Renal cortical epithelial cell (primary cell): ENCODE results near the gene NXNL1. TPM values are rescaled to one million over a fixed set of nuclear protein-coding genes. Genes with fewer than 3 reads are reported as not detected.

Source experiments
- DNase-seq: peaks from one replicate; pipeline ENCODE4 v3.0.0-alpha.2; 2011; ENCODE audit warnings: low read depth
- total RNA-seq: library from RNA; depleted of rRNA; stranded (reverse); fragments of >200 nt; gene quantifications from 2 replicates; pipeline ENCODE4 v1.2.3, GENCODE V29; 2014

The NXNL1 gene
- total RNA-seq, 1 donor from 2014 or later = not detected

DNA sequence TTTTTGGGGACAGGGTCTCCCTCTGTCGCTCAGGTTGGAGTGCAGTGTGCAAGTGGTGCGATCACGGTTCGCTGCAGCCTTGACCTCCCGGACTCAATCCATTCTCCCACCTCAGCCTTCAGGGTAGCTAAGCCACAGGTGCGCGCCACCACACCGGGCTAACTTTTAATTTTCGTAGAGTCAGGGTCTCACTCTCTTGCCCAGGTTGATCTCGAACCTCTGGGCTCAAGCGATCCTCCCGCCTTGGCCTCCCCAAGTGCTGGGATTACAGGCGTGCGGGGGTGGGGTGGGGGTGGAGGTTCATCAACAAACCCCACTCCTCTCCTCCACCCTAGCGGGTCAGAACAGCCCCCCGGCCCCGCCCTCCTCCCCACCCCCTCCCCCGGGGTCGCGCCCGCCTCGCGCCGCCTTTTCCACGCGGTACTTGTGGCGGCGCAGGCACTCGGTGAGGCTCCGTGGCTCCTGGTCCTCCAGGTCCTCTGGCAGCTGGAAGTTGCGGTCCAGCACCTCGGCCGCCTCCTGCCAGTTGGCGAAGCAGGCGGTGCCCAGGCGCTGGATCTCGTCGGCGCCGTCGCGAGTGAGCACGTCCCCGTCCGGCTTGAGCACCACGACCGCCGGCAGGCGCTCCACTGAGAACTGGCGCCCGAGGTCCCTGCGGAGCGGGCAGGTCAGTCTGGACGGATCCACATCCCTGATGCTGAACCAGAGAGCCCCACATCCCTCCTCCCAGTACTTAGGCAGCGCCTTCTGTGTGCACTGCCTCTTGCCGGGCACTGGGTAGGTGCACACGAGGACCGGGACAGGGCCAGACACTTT lies 5.2 kb downstream of the NXNL1 start:
- no peak for DNase-seq

DNA sequence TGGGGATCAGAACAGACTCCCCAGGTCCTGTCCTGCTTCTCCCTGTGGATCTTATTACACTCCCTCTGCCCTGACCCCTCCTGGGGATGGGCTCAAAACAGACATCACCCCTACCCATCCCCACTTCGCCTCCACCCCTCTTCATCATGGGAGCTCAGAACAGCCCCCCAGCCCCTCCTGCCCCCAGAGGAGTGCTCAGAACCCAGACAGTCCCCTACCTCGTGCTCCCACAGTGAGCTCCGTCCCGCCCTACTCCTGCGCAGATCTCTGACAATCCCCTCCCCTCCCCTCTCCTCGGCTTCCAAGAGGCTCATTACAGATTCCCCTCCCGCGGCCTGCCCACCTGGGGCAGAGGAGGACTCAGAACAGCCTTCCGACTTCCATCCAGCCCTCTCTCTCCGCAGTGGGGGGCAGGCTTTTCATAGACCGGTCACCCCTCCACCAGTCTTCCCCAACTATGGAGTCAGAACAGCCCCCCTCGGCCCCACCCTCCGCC lies 6.1 kb downstream of the NXNL1 start:
- DNase-seq = no peak

DNA sequence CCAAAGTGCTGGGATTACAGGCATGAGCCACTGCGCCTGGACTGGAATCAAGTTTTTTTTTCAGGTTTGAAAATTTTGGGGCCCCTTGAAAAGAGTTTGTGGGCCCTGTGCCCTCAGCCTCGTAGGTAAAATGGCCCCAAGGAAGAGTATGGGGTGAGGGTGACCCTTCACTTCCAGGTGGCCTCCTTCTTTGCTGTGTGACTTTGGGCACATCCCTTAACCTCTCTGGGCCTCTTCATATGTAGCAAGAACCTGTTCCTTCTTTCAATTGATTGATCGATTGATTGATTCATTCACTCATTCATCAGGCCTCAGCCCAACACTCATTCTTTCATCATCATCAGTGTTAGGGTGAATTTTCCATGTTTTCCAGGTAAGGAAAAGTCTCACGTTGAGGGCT lies 8.9 kb downstream of the NXNL1 start:
- DNase-seq = no peak

DNA sequence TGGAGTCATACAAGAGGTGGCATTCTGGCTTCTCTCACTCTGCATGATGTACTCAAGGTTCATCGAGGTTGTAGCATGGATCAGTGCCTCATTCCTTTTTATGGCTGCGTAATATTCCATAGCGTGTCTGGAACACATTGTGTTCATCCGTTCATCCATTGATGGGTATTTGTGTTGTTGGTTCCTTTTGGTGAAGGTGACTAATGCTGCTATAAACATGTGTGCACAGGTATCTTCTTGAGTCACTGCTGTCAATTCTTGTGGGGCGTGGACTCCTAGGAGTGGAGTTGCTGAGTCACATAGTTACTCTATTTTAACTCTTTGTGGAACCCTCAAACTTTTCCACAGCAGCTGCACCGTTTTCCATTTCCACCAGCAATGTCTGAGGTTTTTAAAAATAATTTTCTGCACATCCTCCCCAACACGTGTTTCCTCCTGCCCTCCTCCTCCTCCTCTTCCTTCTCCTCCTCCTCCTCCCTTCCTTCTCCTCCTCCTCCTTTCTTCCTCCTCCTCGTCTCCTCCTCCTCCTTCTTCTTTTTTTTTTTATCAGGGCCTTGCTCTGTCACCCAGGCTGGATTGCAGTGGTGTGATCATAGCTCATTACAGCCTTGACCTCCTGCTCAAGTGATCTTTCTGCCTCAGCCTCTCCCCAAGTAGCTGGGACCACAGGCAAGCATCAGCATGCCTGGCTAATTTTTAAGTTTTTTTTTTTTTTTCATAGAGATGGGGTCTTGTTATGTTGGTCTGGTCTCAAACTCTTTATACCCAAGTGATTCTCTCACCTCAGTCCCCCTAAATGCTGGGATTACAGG lies 10.3 kb downstream of the NXNL1 start:
- peak; percentile 70 for DNase-seq

DNA sequence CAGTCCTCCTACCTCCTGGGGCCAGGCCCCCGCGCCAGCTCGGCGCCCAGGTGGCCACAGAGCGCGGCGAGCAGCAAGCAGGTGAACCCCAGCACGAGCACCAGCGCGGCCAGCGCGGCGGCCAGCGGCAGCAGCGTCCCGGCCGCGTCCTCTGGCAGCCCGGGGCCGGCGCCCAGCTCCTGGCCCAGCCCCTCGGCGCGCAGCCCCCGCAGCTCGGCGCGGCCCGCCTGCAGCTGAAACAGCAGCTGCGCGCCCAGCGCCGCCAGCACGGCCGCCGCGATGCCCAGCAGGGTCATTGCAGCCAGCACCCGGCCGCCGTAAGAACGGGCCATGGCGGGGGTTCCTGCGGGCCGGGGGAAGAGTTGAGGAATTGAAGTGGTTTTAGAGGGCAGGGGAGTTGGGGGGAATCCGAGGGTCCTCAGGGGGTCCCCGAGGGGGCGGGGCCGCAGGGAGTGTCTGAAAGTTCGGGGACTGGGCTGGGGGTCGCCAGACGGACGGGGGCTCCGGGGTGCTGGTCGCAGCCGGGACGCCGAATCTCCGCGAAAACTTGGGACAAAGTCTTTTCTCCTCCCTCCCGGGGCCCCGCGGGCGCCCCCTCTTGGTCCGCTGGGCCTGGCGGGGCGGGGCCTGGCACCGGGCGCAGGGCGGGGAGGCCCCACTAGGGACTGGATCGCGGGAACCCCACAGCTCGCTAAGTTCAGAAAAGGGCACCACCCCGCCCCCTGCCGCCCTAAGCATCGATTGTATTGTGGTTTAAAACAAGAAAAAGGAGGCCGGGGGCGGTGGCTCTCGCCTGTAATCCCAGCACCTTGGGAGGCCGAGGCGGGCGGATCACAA lies 12.4 kb downstream of the NXNL1 start, which contains the start of gene TMEM221:
TSS of gene TMEM221 (minus strand) at position 538 of the 837 bp plus-strand sequence. CDS start at position 332, 206 bp downstream.
- no peak for DNase-seq

DNA sequence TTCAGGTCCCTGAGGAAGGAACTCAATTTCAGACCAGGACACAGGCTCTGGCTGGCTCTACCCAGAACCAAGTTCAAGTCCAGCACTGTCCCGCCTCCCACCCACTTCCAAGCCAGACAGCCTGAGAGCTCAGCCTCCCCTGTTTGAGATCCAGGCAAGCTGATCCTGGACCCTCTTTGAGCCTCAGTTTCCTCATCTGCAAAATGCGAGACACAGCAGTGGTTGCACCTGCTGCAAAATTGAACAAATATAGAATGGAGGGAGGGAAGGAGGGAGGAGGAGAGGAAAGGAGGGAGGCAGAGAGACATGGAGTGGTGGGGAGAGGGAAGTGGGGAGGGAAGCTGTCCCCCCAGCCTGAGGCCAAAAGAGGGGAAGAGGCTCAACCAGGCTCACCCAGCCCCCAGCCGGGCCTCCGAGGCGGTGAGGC lies 13.0 kb downstream of the NXNL1 start:
- DNase-seq = no peak

DNA sequence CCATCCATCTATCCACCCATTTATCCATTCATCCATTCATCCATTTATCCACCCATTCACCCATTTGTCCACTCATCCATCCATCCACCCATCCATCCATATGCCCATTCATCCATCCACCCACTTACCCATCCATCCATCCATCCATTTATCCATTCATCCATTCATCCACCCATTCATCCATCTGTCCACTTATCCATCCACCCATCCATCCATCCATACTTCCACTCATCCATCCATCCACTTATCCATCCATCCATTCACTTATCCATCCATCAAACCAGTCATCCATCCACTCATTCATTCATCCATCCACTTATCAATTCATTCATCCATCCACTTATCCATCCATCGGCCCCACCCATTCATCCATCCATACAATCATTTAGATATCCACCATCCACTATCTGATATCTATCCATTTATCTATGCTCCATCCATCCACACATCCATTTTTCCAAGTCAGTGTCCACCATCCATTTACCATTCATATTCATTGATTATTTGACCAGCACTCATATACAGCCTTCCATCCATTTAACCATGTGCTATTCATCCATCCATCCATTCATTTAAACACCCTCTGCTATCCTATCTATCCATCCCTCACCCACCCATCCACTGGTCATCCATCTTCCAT lies 15.1 kb downstream of the NXNL1 start:
- no peak for DNase-seq

DNA sequence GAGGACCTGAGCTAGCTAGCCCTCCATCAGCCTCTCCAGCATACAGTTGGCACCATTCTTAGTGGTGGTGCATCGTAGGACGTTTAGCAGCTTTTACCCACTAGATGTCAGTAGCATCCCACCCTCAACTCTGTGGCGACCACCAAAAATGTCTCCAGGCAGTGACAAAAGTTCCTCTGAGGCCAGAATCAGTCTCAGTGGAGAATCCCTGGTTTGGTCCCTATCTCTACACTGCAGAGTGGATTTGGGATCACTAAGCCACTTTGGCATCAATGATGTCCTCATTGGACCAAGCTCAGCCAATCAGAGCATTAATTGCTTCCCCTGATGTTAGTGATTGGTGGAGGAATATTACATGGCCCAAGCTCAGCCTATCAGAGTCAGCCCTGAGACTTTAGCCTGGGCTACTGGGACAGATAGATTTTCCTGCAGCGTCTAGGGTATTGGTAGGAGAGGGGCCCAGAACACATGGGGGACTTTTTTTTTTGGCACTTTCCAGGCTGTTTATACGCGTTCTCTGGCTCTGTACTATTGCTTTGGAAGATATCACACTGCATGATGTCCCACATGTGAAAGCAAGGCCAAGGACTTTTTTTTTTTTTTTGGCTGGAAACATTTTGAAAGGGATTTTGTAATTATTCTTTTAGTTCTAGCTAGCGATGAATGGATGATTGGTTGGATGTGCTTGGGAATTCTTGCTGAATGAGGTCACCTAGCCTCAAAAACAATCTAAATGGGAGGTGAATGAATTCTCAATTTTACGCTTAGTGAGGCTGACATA lies 19.3 kb downstream of the NXNL1 start:
- peak; percentile 69 for DNase-seq

DNA sequence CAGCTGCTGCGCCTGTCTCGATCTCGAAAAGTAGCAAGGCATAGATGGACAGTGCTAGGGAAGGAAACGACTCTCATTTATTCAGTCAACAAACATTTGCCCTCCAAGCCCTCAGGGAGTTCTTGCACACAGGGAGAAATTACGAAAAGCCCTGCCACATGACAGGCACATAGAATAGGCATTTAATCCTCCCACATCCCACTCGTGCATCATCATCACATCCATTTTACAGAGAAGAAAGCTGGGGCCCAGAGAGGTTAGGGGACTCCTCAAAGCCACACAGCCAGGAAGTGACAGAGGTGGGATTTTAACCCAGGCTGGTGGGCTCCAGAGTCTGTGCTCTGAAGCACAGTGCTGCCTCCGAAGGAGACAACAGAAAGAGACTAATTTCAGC lies 23.9 kb downstream of the NXNL1 start:
- no peak for DNase-seq

DNA sequence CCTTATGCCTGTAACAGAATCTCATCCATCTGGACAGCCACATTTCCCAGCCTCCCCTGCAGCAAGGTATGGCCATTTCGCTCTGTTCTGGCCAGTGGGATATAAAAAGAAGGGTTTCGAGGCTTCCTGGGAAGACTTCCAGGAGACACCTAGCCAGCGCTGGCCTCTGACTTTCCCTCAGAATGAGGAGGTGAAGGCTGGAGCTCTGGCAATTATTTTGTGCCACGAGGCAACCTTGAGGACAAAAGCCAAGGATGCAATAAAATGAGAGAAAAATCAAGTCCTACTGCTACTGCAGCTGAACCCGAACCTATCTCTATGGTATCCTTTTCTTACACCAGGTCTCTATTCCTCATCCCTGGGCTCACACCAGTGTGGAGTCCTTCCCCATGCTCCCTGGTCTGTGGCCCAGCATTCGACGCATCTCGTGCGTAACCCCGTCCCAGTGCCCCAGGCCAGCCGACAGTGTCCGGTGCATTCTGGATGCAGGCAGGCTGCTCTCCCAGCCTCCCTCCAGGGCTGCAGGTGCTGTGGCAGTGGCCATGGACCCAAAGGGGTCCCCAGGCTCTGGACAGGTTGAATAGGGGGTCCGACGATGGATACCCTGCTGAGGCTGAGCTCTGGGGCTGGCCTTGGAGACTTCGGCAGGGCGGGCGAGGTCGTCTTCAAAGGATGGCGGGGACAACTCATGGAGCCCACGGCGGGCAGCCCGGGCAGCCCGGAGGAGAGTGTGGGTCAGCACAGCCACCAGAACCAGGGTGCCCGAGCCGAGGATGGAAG lies 24.4 kb downstream of the NXNL1 start:
- no peak for DNase-seq

DNA sequence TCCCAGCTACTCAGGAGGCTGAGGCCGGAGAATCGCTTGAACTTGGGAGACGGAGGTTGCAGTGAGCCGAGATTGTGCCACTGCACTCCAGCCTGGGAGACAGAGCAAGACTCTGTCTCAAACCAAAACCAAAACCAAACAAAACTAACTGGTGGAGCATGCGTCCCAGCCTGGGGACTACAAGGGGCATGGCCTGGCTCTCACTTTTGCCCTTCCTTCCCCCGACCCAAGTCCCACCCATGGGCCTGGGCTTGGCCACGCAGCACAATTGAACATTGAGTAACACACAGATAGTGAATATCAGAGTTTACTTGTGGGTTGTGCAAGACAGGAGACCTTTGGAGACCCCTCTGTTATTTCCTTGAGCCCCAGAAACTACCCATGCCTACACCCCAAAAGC lies 25.5 kb downstream of the NXNL1 start:
- DNase-seq = no peak

DNA sequence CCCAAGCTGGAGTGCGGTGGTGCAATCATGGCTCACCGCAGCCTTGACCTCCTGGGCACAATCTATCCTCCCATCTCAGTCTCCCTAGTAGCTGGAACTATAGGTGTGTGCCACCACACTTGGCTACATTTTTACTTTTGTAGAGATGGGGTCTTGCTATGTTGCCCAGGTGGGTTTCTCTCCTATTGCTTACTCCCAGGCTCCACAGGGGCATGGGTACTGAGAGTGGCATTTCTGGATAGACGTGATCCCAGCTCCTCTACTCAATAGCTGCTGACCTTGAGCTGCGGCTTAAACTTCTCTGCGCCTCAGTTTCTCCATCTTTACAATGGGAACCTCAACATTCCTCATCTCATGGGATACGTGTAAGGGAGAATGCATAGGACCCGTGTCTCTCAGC lies 29.3 kb downstream of the NXNL1 start:
- no peak for DNase-seq

DNA sequence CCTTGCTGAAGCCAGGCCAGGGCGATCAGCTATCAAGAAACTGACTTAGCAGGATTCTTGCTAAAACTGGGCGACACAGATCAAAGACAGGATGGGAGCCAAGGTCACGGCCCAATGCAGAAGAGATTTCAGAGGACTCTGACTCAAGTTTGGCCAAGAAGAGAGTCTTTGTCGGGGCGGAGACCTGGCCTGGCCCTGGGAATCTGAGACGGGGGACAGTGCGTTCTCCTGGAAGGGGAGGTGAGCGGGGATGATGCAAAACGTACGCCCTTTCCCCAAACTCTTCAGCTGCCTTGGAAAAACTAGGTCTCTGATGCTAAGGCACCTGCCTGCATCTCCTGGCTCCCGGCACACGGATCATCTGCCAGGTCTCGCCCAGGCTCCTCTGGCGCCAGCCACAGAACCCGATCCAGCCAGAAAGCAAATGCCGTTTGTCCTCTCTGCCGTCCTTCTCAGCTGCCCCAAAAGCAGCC lies 31.0 kb downstream of the NXNL1 start:
- no peak for DNase-seq

DNA sequence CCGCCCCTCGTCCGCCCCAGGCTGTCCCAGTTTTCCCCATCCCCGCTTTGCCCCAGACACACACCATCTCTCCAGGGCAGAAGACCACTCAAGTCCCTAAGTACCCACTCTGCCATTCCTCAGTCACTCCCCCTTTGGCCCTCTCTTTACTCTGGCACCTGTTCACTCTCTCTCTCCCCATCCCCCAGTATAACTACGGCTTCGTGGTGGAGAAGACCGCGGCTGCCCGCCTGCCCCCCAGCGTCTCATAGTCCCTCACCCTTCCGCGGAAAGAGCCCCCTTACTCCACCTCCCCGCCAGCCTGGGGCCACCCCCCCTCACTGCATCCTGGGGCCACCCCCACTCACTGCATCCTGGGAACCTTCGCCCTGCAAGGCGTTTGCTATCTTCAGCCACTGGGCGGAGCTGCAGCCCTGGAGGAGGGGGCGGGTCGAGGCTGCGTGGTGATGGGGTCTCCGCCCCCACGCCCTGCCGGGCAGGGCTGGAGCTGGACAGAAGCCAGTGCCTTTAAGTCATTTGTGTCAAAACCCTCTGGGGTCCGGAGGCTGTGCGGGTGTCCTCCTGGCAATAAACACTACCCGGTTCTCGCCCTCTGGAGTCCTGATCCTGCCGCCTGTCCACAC lies 35.9 kb downstream of the NXNL1 start:
- no peak for DNase-seq

DNA sequence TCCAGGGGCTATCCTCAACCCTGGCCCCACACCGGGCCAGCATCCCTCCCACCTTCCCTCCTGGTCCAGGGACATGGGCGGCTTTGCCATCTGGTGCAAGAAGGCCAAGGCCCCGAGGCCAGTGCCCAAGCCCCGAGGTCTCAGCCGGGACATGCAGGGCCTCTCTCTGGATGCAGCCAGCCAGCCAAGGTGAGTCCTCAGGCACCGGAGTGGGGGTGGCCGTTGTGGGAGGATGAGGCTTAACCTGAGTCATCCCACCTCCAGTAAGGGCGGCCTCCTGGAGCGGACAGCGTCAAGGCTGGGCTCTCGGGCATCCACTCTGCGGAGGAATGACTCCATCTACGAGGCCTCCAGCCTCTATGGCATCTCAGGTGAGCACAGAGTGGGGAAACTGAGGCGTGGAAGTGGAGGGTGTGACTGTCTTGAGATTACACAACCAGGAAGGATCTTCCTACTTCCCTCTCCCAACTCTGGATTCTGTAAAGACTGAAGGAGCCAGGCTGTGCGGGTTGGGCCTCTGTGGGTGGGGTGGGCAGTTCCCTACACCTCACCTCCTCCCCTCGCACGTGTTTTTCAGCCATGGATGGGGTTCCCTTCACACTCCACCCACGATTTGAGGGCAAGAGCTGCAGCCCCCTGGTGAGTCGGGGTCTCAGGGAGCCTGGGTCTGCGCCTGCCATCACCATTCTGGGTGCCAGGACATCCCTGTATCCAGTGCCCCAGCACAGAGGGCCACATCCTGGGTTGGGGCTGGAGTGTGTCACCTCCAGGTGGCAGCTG lies 37.1 kb downstream of the NXNL1 start:
- DNase-seq = no peak

DNA sequence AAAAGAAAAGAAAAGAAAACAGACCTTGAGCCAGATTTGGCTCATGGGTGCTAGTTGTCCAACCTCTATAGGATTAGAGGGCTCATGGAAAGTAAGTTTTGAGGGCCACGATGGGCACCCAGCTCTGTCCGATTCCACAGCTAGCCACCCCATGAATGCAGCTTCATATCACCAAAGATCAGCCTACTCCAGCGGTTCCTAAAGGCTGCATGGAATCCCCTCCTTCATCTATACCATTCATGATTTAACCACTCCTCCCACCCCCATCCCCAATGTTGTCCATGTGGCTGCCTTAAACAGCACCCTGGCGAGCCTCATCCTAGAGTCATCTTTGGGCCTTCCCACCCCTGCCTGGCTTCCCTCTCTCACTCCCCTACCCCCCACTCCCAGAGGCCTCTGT lies 38.8 kb downstream of the NXNL1 start:
- DNase-seq = no peak

DNA sequence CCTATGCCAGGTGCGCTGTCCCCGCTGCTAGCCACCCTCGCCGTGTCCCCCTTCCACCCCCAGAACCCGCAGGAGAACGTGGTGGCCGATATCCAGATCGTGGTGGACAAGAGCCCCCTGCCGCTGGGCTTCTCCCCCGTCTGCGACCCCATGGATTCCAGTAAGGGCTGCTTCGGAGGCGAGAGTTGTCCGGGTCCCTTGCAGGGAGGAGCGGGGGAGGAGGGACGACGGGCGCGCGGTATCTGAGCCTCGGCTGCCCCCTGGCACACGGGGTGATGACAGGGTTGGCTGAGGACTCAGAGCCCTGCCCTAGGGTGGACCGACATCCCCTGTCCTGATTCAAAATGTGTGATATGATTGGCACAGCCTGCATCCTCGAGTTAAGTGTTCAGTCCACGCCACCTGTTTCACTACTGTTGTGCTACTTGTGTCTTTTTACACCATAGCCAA lies 40.2 kb downstream of the NXNL1 start:
- DNase-seq = no peak
